ENCODE measurements around the gene THAP5. TPM values are rescaled to one million over a fixed set of nuclear protein-coding genes. Genes with fewer than 3 reads are reported as not detected.

Gene THAP5
- total RNA-seq, 2 experiments from 2014 or later = 23.5 to 33.8 TPM

DNA sequence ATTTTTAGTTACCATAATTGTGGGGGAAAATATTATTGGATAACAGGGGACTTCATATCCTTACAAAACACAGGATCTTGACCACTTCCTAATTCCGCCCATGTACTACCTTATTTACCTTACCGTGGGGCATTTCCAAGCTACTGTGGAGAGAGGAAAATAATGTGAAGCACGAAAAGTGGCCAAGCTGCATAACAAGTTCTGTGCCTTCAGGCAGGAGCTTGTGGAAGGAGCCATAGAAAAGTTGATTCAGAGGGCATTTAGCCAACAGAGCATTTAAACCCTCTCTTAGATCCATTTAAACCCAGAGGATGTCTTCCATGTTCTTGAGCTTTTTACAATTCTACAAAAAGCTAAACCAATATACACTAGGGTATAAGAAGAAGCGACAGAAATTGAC is 41.8 kb upstream of the THAP5 start:
- no peaks in the 10 kb centered on the region for H3K79me2 ChIP-seq (ENCODE audit: insufficient read depth, low read depth, low read length)
- intact Hi-C loops (cut with micrococcal nuclease; ENCODE audit: unreplicated experiment) = no loop called here
- no peak overlapping the region for H3K27ac ChIP-seq (ENCODE audit: low read depth, low read length, poor library complexity, severe bottlenecking)
- H3K36me3 ChIP-seq (ENCODE audit: insufficient read depth, low read length) = no peaks in the 10 kb centered on the region
- no peaks in the 10 kb centered on the region for H3K9me3 ChIP-seq (ENCODE audit: low read length)
- BruUV-seq (replicated peaks) = no TSS peak
- H3K4me2 ChIP-seq (ENCODE audit: low read length) = no peak overlapping the region
- ChIA-PET POLR2A (no interaction called here), CTCF (ENCODE audit: unreplicated experiment) (no interaction called here)
- no peak overlapping the region for H3K4me3 ChIP-seq (ENCODE audit: low read depth, low read length, poor library complexity, severe bottlenecking)
- TF ChIP-seq, protein P1, sequence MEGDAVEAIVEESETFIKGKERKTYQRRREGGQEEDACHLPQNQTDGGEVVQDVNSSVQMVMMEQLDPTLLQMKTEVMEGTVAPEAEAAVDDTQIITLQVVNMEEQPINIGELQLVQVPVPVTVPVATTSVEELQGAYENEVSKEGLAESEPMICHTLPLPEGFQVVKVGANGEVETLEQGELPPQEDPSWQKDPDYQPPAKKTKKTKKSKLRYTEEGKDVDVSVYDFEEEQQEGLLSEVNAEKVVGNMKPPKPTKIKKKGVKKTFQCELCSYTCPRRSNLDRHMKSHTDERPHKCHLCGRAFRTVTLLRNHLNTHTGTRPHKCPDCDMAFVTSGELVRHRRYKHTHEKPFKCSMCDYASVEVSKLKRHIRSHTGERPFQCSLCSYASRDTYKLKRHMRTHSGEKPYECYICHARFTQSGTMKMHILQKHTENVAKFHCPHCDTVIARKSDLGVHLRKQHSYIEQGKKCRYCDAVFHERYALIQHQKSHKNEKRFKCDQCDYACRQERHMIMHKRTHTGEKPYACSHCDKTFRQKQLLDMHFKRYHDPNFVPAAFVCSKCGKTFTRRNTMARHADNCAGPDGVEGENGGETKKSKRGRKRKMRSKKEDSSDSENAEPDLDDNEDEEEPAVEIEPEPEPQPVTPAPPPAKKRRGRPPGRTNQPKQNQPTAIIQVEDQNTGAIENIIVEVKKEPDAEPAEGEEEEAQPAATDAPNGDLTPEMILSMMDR (conservative IDR thresholded peaks at IDR 0.05; ENCODE audit: low read length) = no peak
- no peak for TF ChIP-seq EZH2phosphoT487 (IDR thresholded peaks at IDR 0.05; ENCODE audit: borderline replicate concordance, low read depth, low read length)
- no peak overlapping the region for H2AFZ ChIP-seq (ENCODE audit: low read length)
- DNase-seq (ENCODE audit: low spot score) = no peak
- H3K4me1 ChIP-seq (ENCODE audit: insufficient read depth, low read length, poor library complexity, severe bottlenecking) = no peaks in the 10 kb centered on the region
- H4K20me1 ChIP-seq (ENCODE audit: insufficient read depth, low read length) = no peaks in the 10 kb centered on the region
- H3K9me2 ChIP-seq (ENCODE audit: insufficient read depth, low read length) = no peaks in the 10 kb centered on the region

DNA sequence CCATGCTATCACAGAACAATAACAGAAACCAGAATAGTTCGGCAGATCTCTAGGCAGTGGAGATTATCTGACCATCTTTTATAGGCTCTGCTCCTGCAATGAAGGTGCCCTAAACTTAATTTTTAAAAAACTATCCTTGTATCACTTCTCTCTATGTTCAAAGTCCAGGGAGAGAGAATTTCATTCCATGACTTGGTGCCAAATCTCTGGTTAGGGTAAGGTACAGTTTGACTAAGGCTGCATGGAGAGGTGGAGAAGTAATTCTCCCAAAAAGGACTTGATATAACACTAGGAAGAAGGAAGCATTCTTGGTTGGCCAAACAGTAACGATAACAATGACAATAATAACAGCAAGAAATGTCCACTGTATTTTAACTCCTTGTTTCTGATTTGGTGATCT is 40.1 kb upstream of the THAP5 start:
- CTCF ChIA-PET (ENCODE audit: unreplicated experiment) = no interaction called here
- no peaks in the 10 kb centered on the region for H3K36me3 ChIP-seq (ENCODE audit: insufficient read depth, low read length)
- no peaks in the 10 kb centered on the region for H3K9me3 ChIP-seq (ENCODE audit: low read length)
- POLR2A ChIA-PET = no interaction called here
- TF ChIP-seq, protein P1 (conservative IDR thresholded peaks at IDR 0.05; ENCODE audit: low read length) = no peak
- TF ChIP-seq EZH2phosphoT487 (IDR thresholded peaks at IDR 0.05; ENCODE audit: borderline replicate concordance, low read depth, low read length) = no peak
- H4K20me1 ChIP-seq (ENCODE audit: insufficient read depth, low read length) = no peaks in the 10 kb centered on the region
- H3K79me2 ChIP-seq (ENCODE audit: insufficient read depth, low read depth, low read length) = no peaks in the 10 kb centered on the region
- H3K27ac ChIP-seq (ENCODE audit: low read depth, low read length, poor library complexity, severe bottlenecking) = no peak overlapping the region
- no peaks in the 10 kb centered on the region for H3K9me2 ChIP-seq (ENCODE audit: insufficient read depth, low read length)
- BruUV-seq (replicated peaks) = no TSS peak
- no peak overlapping the region for H3K4me2 ChIP-seq (ENCODE audit: low read length)
- DNase-seq (ENCODE audit: low spot score) = no peak
- H2AFZ ChIP-seq (ENCODE audit: low read length) = no peak overlapping the region
- no peak overlapping the region for H3K4me3 ChIP-seq (ENCODE audit: low read depth, low read length, poor library complexity, severe bottlenecking)
- intact Hi-C loops (cut with micrococcal nuclease; ENCODE audit: unreplicated experiment) = no loop called here
- H3K4me1 ChIP-seq (ENCODE audit: insufficient read depth, low read length, poor library complexity, severe bottlenecking) = no peaks in the 10 kb centered on the region

DNA sequence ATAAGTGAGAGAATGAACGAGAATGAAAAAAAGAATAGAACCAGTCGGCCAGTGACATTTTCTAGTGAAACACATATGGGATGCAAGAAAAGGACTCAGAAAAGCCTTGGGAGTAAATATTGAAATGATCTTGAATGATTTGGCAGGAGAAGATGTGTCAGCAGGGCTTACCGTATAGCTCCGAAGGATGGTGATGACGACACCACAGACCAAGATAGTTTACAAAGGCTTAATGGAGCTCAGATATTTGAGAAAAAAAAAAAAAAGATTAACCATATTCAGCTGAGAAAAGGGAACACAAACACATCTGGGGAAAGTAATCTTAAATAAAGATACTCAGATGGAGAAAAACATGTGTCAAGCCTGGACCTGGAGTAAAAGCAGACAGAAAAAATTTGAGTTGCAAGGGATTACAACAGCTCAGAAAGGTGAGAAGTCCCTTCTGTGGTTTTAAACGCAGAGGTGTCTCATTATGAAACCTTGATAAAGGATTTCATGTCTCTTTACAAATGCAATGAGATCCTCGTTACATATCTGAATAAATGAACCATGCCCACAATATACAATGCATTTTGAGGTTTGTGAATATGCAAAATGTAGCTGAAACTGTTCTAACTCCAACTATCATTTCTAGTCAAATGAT is 36.2 kb upstream of the THAP5 start:
- no peaks in the 10 kb centered on the region for H4K20me1 ChIP-seq (ENCODE audit: insufficient read depth, low read length)
- no TSS peak for BruUV-seq (replicated peaks)
- H3K79me2 ChIP-seq (ENCODE audit: insufficient read depth, low read depth, low read length) = no peaks in the 10 kb centered on the region
- H3K27ac ChIP-seq (ENCODE audit: low read depth, low read length, poor library complexity, severe bottlenecking) = no peak overlapping the region
- no peak overlapping the region for H3K4me2 ChIP-seq (ENCODE audit: low read length)
- TF ChIP-seq, protein P1 (conservative IDR thresholded peaks at IDR 0.05; ENCODE audit: low read length) = no peak
- TF ChIP-seq EZH2phosphoT487 (IDR thresholded peaks at IDR 0.05; ENCODE audit: borderline replicate concordance, low read depth, low read length) = no peak
- no peaks in the 10 kb centered on the region for H3K36me3 ChIP-seq (ENCODE audit: insufficient read depth, low read length)
- intact Hi-C loops (cut with micrococcal nuclease; ENCODE audit: unreplicated experiment) = no loop called here
- no peaks in the 10 kb centered on the region for H3K9me3 ChIP-seq (ENCODE audit: low read length)
- H2AFZ ChIP-seq (ENCODE audit: low read length) = no peak overlapping the region
- H3K4me1 ChIP-seq (ENCODE audit: insufficient read depth, low read length, poor library complexity, severe bottlenecking) = no peaks in the 10 kb centered on the region
- DNase-seq (ENCODE audit: low spot score) = no peak
- H3K4me3 ChIP-seq (ENCODE audit: low read depth, low read length, poor library complexity, severe bottlenecking) = no peak overlapping the region
- ChIA-PET POLR2A (interaction anchor here (0.6 to 0.9 kb wide), 4 partner anchors 9 to 31 kb away, joined by 4 to 5 read pairs (median 4); no protein-coding TSS in a partner anchor), CTCF (ENCODE audit: unreplicated experiment) (no interaction called here)
- H3K9me2 ChIP-seq (ENCODE audit: insufficient read depth, low read length) = no peaks in the 10 kb centered on the region
